Gastroesophageal sphincter (tissue), 4 donors: ENCODE measurements around the gene CEMIP2. TPM values are rescaled to one million over a fixed set of nuclear protein-coding genes. Genes with fewer than 3 reads are reported as not detected.

Source experiments
- ATAC-seq: fragments of 150-250 bp; one replicate; pipeline ENCODE4 v1.9.1; 2016; ENCODE audit warnings: mild to moderate bottlenecking, moderate library complexity
- H3K27ac ChIP-seq, 4 donors: fragments of 200-600 bp; sonication (generic) in 3 of 4; 1 replicate in 3 of 4; 2 replicates in 1 of 4; pipeline ENCODE4 v1.5.1; 2016 to 2019
- H3K27me3 ChIP-seq: fragments of 200-600 bp; sonication (generic); one replicate; pipeline ENCODE4 v1.5.1; 2019
- H3K36me3 ChIP-seq, 2 donors: fragments of 200-600 bp; sonication (generic); one replicate each; pipeline ENCODE4 v1.5.1; 2019; ENCODE audit warnings: control low read depth in 1 of 2
- H3K4me1 ChIP-seq, 3 donors: fragments of 200-600 bp; sonication (generic); 1 replicate in 2 of 3; 2 replicates in 1 of 3; pipeline ENCODE4 v1.5.1; 2016 to 2019; ENCODE audit warnings: control low read depth in 2 of 3
- H3K4me3 ChIP-seq, 2 donors: fragments of 200-600 bp; sonication (generic); one replicate each; pipeline ENCODE4 v1.5.1; 2019; ENCODE audit warnings: mild to moderate bottlenecking in 1 of 2, moderate library complexity in 1 of 2
- H3K9me3 ChIP-seq, 3 donors: fragments of 200-600 bp; sonication (generic); one replicate each; pipeline ENCODE4 v1.5.1; 2017 to 2019; ENCODE audit warnings: control low read depth in 2 of 3
- EP300 ChIP-seq: sonication (generic); formaldehyde crosslinking; IDR thresholded peaks from one replicate; pipeline ENCODE4 v1.6.1; 2017; ENCODE audit warnings: antibody characterized with exemption, mild to moderate bottlenecking
- POLR2A ChIP-seq, 2 donors: fragments of 450-650 bp; IDR thresholded peaks; one replicate each; pipeline ENCODE4 v1.6.1; 2017; ENCODE audit warnings: antibody characterized with exemption in 2 of 2, mild to moderate bottlenecking in 2 of 2, moderate library complexity in 1 of 2
- POLR2AphosphoS5 ChIP-seq: sonication (generic); formaldehyde crosslinking; IDR thresholded peaks from one replicate; pipeline ENCODE4 v1.6.1; 2017; ENCODE audit warnings: antibody characterized with exemption
- WGBS, 2 donors: methylation state at CpG; one replicate each; pipeline ENCODE4 v1.1.5; 2018; ENCODE audit warnings: low coverage in 1 of 2; 5-methylcytosine and 5-hydroxymethylcytosine counted together
- total RNA-seq, 4 donors: library from RNA; depleted of rRNA; stranded (reverse); fragments of >200 nt; gene quantifications; one replicate each; pipeline ENCODE4 v1.1.0, GENCODE V29; 2016
- TF ChIP-seq, protein P1 (sequence below), 4 experiments: fragments of 200-600 bp in 2 of 4; fragments of 450-650 bp in 2 of 4; sonication (generic) in 1 of 4; IDR thresholded peaks; one replicate each; pipeline ENCODE4 v1.5.1; 2017 to 2019; ENCODE audit warnings: antibody characterized with exemption in 4 of 4, mild to moderate bottlenecking in 2 of 4, moderate library complexity in 2 of 4

The CEMIP2 gene
- total RNA-seq, 4 donors from 2014 or later, result 8.1 to 84.5 (median 17.4) TPM

- peaks cover 0 to 54% of the 10 kb centered on the region in 2 donors for H3K36me3 ChIP-seq
- no peaks in the 10 kb centered on the region for H3K27me3 ChIP-seq
- TF ChIP-seq, protein P1, sequence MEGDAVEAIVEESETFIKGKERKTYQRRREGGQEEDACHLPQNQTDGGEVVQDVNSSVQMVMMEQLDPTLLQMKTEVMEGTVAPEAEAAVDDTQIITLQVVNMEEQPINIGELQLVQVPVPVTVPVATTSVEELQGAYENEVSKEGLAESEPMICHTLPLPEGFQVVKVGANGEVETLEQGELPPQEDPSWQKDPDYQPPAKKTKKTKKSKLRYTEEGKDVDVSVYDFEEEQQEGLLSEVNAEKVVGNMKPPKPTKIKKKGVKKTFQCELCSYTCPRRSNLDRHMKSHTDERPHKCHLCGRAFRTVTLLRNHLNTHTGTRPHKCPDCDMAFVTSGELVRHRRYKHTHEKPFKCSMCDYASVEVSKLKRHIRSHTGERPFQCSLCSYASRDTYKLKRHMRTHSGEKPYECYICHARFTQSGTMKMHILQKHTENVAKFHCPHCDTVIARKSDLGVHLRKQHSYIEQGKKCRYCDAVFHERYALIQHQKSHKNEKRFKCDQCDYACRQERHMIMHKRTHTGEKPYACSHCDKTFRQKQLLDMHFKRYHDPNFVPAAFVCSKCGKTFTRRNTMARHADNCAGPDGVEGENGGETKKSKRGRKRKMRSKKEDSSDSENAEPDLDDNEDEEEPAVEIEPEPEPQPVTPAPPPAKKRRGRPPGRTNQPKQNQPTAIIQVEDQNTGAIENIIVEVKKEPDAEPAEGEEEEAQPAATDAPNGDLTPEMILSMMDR (IDR thresholded peaks at IDR 0.05), result no peak
- TF ChIP-seq POLR2AphosphoS5, result no peak
- TF ChIP-seq EP300, result no peak
- no peak for TF ChIP-seq POLR2A (IDR thresholded peaks at IDR 0.05)
- no peak overlapping the region for H3K4me3 ChIP-seq
- H3K27ac ChIP-seq, result no peak overlapping the region
- ATAC-seq, result no peak
- 88 to 91% methylated on average over 1 of the region's 1 CpG for WGBS, 2 donors
- H3K4me1 ChIP-seq, result peaks cover 0 to 6% (median 0%) of the 10 kb centered on the region in 3 donors
- H3K9me3 ChIP-seq, result no peaks in the 10 kb centered on the region
Measured at GRCh38 chr9:71746758-71747125, 21.6 kb downstream of the CEMIP2 start.

DNA sequence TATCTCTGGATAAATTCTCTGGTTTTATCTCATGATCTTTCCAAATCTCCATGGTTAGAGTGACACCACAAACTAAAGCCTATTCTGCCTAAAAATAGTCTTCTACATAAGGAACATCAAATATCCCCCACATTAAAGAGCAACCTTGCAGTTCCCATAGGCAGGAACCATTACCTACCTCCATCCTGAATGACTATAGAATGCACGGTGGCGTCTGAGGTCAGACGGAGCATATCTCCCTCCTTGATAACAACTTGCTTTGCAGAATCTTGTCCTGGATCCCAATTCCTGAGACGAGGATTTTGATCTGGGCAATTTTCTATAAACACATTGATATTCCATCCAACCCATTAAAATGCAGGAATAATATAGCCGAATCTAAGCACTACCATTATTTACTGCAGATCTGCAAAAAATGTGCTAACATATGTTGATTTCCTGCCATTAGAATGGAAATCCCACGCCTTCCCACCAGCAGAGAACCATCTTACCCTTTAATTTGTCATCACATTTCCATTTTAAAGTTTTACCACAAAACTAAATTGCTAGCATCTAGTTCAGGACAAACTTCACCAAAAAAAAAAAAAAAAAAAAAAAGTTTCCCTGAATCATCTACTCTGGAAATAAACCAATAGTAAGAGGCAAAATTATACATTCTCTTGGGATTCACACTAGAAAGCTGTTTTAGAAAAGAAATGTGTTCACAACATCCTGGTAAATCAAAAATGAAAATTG is 22.1 kb downstream of the CEMIP2 start:
- no peaks in the 10 kb centered on the region for H3K27me3 ChIP-seq
- H3K9me3 ChIP-seq, result no peaks in the 10 kb centered on the region
- H3K4me1 ChIP-seq, result peaks cover 0 to 6% (median 0%) of the 10 kb centered on the region in 3 donors
- H3K27ac ChIP-seq, result no peak overlapping the region
- 83 to 97% methylated on average over 2 to 6 of the region's 6 CpGs for WGBS, 2 donors
- TF ChIP-seq EP300 (no peak), POLR2AphosphoS5 (no peak), POLR2A (IDR thresholded peaks at IDR 0.05) (no peak)
- TF ChIP-seq, protein P1 (IDR thresholded peaks at IDR 0.05), result no peak
- H3K36me3 ChIP-seq, result peaks cover 0 to 54% of the 10 kb centered on the region in 2 donors
- ATAC-seq, result no peak
- no peak overlapping the region for H3K4me3 ChIP-seq

DNA sequence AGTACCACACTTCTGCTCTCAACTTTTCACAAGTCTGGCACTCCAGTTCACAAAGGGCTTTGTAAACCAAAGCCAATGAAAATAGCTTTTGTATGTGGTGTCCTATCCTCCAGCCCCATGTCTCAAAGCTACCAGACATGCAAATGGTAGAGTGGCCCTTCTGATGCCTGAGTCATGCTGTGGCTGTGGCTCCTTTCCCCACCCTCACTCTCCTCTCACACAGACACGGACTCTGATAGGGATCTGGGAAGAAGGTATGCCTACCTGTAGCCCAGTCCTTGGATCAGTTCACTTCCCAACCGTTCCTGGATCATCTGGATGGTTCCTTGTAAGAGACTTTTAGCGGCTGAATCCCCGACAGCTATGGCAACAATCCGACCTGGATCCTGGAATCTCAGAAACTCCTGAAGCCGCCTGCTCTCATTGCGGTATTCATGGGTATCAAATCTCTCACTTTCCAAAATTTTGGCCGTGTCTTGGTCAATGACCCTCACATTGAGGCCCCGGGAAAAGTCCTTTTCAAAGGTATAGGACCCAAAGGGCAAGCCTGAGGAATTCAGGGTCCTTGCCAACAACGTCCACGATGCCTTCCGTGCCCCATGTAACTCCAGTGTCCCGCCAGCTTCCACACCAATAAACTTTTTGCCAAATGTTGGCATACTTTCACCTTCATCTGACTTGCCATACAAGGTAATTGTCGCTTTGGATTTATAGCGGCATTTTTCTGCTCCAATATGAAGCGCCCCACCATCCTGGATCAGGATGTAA is 23.4 kb downstream of the CEMIP2 start:
- WGBS, 2 donors, result 95 to 97% methylated on average over 10 of the region's 16 CpGs
- Histone ChIP-seq H3K36me3 (peaks cover 0 to 53% of the 10 kb centered on the region in 2 donors), H3K27me3 (no peaks in the 10 kb centered on the region), H3K4me1 (peaks cover 0 to 6% (median 0%) of the 10 kb centered on the region in 3 donors), H3K27ac (no peak overlapping the region), H3K9me3 (no peaks in the 10 kb centered on the region), H3K4me3 (no peak overlapping the region)
- TF ChIP-seq POLR2AphosphoS5, result no peak
- TF ChIP-seq, protein P1 (IDR thresholded peaks at IDR 0.05), result no peak
- TF ChIP-seq POLR2A (IDR thresholded peaks at IDR 0.05), result no peak
- TF ChIP-seq EP300, result no peak
- ATAC-seq, result no peak

GRCh38 chr9:71743882-71744281 is 24.4 kb downstream of the CEMIP2 start:
- WGBS, 2 donors, result 90 to 92% methylated on average over 3 to 5 of the region's 5 CpGs

More at GRCh38 chr9:71743882-71744281, 24.4 kb downstream of the CEMIP2 start:
- Histone ChIP-seq H3K27ac (no peak overlapping the region), H3K4me1 (peaks cover 0 to 6% (median 0%) of the 10 kb centered on the region in 3 donors), H3K9me3 (no peaks in the 10 kb centered on the region), H3K36me3 (peaks cover 0 to 53% of the 10 kb centered on the region in 2 donors), H3K4me3 (no peak overlapping the region), H3K27me3 (no peaks in the 10 kb centered on the region)
- ATAC-seq, result no peak
- TF ChIP-seq EP300 (no peak), POLR2A (IDR thresholded peaks at IDR 0.05) (no peak), POLR2AphosphoS5 (no peak)
- TF ChIP-seq, protein P1 (IDR thresholded peaks at IDR 0.05), result no peak
